Measurements from ENCODE around the gene MAP6.

MAP6 gene

DNA sequence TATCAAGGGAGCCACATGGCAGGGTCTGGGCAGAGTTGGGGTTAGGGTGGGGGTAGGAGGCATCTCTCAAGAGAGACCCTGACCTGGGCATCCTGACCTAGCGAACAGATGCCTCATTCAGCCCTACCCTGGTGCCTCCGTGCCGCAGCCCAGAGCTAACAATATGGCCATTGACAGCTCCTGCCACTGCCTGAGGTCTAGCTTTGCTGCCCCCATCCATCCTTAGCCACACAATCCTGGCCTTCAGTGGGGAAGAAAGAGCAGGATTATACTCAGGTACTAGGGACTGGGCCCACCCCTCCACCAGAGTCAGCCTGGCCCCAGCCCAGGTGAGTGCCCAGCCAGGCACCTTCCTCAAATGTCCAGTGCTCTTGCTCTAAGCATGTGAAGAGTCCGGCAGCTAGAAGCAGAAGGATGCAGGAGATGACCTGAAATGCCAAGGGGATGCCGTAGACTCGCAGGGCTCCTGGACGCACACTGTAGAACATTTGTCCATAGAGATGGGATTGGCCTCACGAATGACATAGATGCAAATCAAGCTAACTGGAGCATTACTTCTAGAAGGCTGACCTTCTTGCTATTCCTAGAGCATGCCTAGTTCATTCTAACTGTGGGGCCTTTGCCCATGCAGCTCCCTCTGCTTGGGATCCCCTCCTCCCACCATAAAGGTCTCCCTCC lies 120.1 kb downstream of the MAP6 start:
- no peak for DNase-seq (ENCODE audit: low spot score)

DNA sequence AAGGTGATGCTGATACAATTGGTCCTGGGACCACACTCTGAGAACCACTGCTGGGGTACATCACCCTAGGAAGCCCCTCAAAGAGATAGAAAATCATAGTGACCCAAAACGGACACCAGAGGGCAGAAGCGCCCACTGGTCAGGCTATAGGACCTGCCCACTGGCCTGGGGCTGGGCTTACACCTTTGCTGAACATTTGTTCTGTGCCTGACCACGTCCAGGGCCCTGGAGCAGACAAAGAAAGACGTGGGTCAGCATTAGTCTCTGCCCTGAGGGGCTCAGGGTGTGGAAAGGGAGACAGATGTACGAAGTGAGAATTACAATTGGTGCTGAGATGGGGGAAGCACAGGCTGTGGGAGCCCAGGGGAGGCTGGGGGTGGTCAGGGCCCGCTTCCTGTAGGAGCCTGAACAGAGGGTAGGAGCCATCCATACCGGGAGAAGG lies 121.2 kb downstream of the MAP6 start:
- DNase-seq (ENCODE audit: low spot score), result no peak

DNA sequence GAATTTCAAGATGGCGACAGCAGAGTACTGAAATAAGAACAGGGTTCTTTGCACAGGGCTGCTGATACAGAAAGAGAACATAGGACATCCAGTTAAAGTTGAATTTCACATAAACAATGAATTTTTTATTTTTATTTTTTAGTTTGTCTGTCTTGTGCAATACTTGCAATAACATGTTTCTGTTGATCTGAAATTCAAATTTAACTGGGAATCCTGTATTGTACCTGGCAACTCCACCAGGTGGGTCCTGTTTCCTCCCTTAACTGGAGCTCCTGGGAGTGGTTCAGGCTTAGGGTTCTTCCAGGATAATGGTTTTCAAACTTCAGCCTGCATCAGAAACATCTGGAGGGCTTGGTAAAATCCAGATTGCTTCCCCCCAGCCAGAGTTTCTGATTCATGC lies 121.7 kb downstream of the MAP6 start:
- DNase-seq (ENCODE audit: low spot score), result no peak

DNA sequence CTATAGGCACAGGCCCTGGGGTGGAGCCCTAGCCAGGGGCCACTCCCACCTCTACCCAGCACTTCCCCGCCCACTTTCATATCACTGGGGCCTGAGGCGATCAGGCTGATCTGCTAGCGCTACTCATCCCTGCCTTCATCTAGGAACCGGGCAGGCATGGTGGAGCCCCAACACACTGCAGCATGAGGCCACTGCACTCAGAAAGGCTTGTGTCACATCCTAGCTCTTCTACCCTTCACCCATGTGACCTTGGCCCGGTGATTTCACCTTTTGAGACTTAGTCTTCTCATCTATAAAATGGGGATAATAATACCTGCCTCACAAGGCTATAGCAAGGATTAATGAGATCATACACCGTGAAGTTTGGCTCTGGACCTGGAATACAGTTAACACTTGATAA lies 125.0 kb downstream of the MAP6 start:
- no peak for DNase-seq (ENCODE audit: low spot score)

DNA sequence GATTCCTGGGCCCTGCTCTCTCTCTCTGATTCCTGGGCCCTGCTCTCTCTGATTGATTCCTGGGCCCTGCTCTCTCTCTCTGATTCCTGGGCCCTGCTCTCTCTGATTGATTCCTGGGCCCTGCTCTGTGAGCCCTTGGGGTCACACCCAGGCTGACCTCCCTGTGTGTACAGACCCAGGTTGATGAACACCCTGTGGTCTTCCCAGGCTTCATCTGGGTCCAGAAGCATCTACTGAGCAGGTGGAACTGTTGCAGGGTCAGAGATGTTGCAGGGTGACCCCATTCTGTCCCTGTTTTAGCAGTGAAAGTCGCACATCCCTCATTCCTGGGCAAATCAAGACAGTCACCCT lies 126.8 kb downstream of the MAP6 start:
- DNase-seq (ENCODE audit: low spot score), result no peak

DNA sequence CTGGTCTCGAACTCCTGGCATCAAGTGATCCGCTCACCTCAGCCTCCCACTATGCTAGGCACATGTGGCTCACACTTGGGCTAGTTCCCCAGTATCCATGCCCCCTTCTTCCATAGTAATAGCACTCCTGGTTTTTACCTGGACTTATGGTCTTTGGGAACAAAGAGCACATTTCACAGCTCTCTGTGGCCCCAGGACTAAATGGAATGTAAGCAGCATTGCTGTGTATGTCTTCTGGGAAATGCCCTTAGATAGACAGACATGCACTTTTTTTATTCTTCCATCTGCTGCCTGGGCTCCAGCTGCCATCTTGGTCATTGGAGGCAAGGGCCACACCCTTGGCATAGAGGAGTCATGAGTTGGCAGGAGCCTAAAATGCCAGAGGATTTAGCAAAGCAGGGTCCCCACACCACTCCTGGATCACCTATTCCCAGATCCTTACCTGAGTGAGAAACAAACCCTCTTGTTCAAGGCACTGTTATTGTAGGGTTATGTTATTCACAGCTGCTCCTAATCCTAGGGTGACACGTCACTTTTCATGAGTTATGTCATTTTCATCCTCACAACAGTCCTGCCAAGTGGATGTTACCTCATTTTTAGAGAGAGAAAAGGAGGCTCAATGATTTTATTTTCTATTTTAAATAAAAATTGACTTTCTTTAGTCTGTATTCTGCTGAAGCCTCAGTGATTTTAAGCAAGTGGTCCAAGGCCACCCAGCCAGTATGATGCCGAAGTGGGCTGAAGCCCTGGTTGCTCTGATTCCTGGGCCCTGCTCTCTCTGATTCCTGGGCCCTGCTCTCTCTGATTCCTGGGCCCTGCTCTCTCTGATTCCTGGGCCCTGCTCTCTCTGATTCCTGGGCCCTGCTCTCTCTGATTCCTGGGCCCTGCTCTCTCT lies 127.4 kb downstream of the MAP6 start:
- DNase-seq (ENCODE audit: low spot score), result no peak

DNA sequence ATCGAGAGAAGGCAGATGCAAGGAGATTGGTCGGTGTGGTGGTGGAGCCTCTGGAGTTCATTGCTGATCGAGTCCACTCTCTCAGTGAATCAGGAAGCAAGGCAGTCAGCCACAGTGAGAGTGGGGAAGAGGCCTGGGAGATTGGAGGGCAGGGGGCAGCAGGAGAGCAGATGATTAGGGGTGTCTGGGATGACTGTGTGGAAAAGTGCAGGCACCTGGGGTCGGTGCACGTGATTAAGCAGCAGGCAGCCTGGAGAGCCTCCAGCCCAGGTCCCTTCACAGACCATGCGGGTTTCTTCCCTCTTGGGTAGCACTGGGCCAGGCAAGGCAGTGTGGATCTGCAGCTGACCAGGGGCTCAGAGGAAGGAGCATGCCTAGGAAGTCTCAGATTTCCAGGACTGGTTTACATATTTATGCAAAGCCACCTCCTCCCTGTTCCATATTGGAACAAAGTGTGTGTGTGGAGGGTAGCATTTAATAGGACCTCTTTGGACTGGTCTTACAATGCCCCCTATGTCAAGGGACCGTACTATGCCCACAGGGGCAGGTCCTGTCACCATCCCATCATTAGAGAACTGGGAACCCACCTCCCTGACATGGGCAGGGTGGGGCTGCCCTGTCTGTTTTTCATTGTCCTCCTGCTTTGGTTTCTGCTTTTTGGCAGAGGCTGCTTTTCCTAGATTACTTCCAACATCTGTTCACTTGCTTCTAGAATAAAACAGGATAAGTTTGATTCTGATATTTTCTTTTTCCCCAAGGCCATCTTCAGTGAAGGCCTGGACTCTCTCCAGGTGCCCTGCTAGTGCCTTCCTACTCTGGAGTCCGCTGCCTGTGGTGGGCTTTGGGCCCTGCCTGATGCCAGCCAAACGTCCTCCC lies 129.1 kb downstream of the MAP6 start:
- DNase-seq (ENCODE audit: low spot score), result no peak

DNA sequence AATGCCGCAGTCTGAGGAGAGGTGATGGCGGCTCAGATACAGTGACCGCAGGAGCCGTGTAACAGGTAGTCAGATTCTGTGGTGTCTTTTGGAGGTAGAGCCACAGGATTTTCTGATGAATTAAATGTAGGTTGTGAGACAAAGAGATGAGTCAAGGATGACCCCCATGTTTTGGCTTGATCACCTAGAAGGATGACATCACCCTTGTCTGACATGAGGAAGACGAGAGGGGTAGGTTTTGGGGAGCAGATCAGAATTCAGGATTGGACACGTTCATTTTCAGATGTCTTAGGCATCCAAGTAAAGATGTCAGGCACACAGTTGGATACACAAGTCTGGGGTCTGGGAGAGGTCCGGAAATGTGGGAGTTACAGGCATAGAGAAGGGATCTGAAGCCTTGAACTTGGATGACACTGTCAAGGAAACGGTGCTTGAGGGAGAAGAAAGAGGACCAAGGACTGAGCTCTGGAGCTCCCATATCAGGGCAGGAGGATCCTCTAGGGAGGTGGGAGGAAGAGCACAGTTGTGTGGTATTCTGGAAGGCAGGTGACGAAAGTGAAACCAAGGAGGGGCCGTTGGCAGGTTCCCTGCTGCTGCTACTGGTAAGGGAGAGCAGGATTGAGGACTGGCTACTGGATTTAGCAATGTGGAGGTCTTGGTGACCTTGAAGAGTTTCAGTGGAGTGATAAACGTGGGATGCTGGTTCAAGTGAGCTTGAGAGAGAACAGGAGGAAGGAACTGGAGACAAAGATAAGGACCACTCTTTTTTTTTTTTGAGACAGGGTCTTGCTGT lies 130.5 kb downstream of the MAP6 start:
- DNase-seq (ENCODE audit: low spot score), result no peak

DNA sequence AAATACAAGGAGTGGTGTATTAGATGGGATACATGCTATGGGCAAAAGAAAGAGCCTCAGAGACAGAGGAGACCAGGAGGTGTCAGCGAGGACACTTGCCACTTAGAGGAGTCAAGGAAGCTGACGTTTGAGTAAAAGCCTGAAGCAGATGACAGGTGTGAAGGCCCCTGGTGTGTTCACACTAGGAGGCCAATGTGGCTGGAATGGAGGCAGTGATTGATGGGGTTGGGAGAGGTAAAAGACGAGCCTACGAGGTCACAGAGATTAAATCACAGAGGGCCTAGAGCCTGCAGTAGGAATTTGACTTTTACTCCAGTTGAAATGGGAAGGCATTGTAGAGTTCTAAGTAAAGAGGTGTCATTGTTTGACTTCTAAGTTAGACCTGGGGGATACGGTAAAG lies 131.1 kb downstream of the MAP6 start:
- DNase-seq (ENCODE audit: low spot score), result no peak

All from CD4-positive, alpha-beta T cell treated with Interleukin-6 at 100 ng/mL for 8 hours (primary cell).